DND-41 (cell line): ENCODE measurements around the gene SGMS1.

Source experiments
- EZH2 ChIP-seq: IDR thresholded peaks from 3 replicates; pipeline ENCODE4 v1.6.1; 2012; ENCODE audit warnings: borderline replicate concordance, low read depth, mild to moderate bottlenecking, moderate library complexity, low read length, inconsistent platforms; ENCODE audit not compliant: severe bottlenecking
- TF ChIP-seq, protein P1 (sequence below): IDR thresholded peaks from 2 replicates; pipeline ENCODE4 v1.5.1; 2012; ENCODE audit warnings: borderline replicate concordance, low read length, moderate library complexity, mild to moderate bottlenecking; ENCODE audit not compliant: poor library complexity, severe bottlenecking; ENCODE audit errors: extremely low read depth

DNA sequence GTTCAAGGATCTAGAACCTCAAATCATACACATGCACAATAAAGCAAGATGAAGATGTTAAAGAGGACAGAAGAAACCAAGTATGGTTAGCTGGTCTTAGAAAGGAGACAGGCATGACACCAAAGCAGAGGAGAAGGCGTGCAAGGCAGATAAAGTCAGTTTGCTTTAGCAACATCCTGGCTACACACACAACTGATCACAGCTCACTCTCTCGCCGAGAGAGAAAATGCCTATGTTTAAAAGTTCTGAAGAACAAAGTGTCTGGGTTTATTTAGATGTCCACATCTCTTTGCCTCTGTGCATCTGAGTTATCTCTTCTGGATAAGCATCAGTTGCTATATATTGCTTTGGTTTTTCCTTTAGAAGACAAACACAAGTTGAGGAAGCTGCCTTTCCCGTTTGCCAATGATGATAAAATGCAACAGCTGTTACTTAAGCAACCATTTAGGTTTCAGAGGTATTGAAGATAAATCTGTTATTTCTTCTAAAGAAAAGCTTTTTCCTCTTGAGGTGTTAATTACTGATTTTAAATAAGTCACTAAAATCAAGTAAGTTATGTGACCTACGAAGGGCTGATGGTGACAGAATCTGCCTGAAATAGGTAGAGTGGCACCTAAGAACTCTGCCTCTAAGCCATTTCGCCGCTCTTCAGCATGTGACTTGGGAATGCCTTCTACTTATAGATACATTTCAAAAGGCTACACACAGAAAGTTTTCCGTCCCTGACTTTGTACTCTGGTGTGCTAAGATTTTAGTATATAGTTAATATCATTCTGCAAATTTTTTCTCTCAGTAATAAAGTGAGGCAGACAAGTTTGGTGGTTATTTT lies 226.2 kb downstream of the SGMS1 start:
- TF ChIP-seq, protein P1, sequence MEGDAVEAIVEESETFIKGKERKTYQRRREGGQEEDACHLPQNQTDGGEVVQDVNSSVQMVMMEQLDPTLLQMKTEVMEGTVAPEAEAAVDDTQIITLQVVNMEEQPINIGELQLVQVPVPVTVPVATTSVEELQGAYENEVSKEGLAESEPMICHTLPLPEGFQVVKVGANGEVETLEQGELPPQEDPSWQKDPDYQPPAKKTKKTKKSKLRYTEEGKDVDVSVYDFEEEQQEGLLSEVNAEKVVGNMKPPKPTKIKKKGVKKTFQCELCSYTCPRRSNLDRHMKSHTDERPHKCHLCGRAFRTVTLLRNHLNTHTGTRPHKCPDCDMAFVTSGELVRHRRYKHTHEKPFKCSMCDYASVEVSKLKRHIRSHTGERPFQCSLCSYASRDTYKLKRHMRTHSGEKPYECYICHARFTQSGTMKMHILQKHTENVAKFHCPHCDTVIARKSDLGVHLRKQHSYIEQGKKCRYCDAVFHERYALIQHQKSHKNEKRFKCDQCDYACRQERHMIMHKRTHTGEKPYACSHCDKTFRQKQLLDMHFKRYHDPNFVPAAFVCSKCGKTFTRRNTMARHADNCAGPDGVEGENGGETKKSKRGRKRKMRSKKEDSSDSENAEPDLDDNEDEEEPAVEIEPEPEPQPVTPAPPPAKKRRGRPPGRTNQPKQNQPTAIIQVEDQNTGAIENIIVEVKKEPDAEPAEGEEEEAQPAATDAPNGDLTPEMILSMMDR: no peak
- no peak for TF ChIP-seq EZH2
